Rectal smooth muscle tissue (tissue), 1 donor: ENCODE results near the gene GLIS1.

ENCODE experiments used
- H3K27ac ChIP-seq: one replicate; pipeline ENCODE4 v1.7.0; 2013; ENCODE audit warnings: low read depth, low read length, inconsistent platforms
- H3K27me3 ChIP-seq: one replicate; pipeline ENCODE4 v1.7.0; 2013; ENCODE audit warnings: low read length; ENCODE audit not compliant: control insufficient read depth, insufficient read depth
- H3K36me3 ChIP-seq: one replicate; pipeline ENCODE4 v1.7.0; 2013; ENCODE audit warnings: low read length; ENCODE audit not compliant: control insufficient read depth, insufficient read depth
- H3K4me1 ChIP-seq: one replicate; pipeline ENCODE4 v1.7.0; 2013; ENCODE audit warnings: low read length; ENCODE audit not compliant: control insufficient read depth, insufficient read depth
- H3K4me3 ChIP-seq: one replicate; pipeline ENCODE4 v1.7.0; 2013; ENCODE audit warnings: low read length
- H3K9ac ChIP-seq: one replicate; pipeline ENCODE4 v1.7.0; 2013; ENCODE audit warnings: low read length

Gene GLIS1

DNA sequence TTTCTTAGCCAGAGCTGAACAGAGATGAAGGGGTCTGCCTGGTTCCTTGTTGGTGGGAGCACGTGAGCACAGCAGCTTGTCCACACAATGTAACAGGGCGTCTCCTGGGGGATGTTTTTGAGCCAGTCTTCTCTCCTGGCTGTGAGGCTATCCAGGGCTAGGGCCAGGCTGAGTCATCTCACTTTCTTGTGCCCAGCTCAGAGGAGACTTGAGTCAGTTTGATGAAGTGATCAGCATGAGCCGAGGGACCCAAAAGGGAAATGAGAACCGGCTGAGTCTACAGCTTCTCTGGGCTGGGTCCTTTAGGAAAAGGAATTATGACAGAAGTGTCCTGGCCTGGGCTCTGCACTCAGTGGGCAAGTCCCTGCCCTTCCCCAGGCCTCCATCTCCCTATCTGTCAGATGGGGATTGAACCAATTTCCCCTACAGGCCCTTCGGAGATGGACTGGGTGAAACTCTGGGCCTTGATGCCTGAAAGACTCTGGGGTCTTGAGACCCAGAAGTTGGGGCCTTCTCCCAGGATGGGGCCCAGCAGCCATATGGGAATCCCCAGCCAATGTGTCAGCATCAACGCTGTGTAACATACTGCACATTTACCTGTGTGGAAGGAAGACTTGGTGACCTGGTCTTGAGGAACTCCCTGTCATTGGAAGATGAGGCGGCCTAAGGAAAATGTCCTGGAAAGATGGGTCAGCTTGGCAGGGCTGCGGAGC lies 243.2 kb downstream of the GLIS1 start:
- peaks cover 10% of the 10 kb centered on the region for H3K4me1 ChIP-seq
- no peak overlapping the region for H3K4me3 ChIP-seq
- no peak overlapping the region for H3K9ac ChIP-seq
- no peaks in the 10 kb centered on the region for H3K36me3 ChIP-seq
- H3K27me3 ChIP-seq, result no peaks in the 10 kb centered on the region
- no peak overlapping the region for H3K27ac ChIP-seq

DNA sequence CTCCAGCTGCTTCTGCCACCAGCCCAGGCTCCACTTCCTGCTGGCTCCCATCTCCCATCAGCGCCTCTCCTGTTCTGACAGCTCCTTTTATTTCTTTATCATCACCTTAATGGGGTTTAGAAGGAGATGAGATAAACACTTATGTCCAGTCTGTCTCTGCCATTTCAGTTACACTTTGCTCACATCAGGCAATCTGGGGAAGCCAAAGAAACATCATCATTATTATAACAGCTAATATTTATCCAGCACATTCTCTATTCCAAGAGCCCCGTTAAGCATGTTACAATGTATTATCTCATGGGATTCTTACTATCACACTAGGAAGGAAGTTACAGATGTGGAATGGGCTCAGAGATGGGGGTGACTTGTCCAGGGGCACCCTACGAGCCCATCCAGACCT lies 248.6 kb downstream of the GLIS1 start:
- Histone ChIP-seq H3K36me3 (no peaks in the 10 kb centered on the region), H3K4me1 (no peaks in the 10 kb centered on the region), H3K27ac (no peak overlapping the region), H3K9ac (no peak overlapping the region), H3K27me3 (no peaks in the 10 kb centered on the region), H3K4me3 (no peak overlapping the region)

DNA sequence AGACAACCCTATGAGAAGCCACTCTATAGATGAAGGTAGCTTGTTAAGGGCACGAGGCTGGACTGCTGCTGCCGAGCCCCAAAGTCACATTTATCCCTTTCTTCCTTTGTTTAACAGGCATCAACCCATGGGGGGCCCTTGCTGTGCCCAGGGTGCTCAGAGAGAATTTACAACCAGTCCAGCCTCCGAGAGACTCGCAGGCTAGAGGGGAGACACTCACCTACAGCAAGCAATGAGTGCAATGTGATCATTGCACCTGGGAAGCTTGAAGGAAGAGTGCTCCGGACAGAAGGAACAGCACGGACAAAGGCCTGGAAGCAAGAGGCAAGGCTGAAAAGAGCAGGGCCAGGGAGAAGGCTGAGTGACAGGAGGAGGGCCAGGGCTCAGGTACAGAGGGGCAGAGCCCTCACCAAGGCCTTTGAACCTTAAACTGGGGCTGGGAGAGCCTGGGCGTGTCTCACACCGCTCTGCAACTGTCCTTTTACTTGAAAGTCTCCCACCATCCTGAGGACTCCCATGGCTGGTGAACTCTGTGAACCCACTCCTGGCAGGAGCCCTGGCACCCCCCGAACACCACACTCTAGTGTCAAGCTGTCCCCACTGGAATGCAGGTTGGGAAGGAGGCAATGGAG lies 252.5 kb downstream of the GLIS1 start:
- no peaks in the 10 kb centered on the region for H3K36me3 ChIP-seq
- H3K4me1 ChIP-seq, result no peaks in the 10 kb centered on the region
- no peak overlapping the region for H3K4me3 ChIP-seq
- no peaks in the 10 kb centered on the region for H3K27me3 ChIP-seq
- H3K27ac ChIP-seq, result no peak overlapping the region
- no peak overlapping the region for H3K9ac ChIP-seq

DNA sequence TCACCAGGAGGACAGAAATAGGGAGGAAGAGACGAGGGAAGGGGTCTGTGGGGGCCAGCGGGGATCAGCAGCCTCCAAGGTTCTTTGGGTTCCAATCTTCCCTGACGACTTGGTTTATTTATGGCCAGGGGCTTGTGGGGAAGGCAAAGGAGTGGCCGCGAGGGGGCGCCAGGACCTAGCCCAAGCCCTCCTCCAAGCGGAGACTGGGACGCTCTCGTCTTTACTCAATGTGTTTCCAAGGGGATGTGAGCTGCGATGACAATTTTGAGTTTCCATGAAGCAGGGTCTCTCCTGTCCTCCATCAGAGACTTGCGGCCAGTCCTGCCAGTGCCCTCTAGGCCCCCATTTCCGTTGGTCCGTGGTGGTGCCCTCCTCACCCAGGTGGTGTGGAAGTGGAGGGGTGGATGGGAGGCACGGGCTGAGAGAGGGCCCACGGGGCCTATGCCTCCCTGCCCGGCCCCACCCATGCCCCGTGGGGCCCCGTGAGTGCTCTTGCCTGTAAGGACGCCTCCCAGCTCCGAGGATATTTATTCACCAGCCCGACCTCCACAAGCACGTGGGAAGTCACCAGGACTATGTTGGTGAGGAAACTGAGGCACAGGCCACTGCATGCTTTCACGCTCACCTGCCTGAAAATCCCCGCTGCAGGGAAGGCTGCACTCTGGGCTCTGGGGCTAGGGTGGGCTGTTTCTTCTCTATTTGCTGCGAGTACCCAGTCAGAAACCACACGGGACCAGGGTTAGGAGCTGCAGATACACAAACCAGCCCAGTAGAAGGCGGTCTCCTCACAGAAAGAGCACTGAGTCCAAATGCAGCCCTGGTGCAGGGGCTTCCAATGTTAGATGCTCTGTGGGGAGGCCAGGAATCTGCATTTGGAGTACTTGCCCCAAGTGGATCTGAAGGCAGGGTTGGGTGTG lies 253.2 kb downstream of the GLIS1 start:
- Histone ChIP-seq H3K4me1 (no peaks in the 10 kb centered on the region), H3K27ac (no peak overlapping the region), H3K36me3 (no peaks in the 10 kb centered on the region), H3K27me3 (no peaks in the 10 kb centered on the region), H3K9ac (no peak overlapping the region), H3K4me3 (no peak overlapping the region)

DNA sequence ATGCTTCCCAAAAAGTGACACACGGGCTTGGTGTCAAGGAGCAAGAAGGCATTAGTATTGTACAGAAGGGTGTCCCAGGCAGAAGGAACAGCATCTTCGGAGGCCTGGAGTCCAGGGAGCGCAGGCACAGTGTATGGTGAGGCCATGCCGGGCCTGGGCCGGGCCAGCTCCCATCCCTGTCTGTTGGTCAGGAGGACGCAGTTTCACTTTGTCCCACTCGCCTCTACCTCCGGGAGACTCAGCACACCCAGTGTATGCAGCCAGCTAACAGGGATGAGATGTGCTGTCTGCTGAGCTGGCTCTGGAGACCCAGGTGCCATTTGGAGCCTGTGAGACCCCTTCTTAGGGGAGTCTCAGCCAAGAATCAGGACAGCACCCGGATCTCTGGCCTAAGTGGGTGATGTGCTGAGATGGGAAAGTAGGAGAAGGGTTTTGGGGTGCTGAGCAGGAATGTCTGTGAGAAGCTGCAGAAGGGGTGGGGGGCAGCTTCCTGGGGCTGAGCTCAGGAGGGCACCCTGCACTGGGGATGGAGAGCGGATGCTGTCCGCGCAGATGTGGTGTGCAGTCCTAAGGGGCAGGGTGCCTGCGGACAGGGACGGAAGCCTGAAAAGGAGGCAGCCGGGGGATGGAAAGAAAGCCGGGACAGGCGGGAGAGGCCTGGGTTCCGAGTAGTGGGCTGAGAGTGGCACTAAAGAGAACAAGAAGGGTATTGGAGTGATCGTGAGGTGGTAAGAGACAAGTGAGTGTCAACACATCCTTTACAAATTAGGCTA lies 254.1 kb downstream of the GLIS1 start:
- Histone ChIP-seq H3K4me1 (no peaks in the 10 kb centered on the region), H3K36me3 (no peaks in the 10 kb centered on the region), H3K27ac (no peak overlapping the region), H3K9ac (no peak overlapping the region), H3K4me3 (no peak overlapping the region), H3K27me3 (no peaks in the 10 kb centered on the region)

DNA sequence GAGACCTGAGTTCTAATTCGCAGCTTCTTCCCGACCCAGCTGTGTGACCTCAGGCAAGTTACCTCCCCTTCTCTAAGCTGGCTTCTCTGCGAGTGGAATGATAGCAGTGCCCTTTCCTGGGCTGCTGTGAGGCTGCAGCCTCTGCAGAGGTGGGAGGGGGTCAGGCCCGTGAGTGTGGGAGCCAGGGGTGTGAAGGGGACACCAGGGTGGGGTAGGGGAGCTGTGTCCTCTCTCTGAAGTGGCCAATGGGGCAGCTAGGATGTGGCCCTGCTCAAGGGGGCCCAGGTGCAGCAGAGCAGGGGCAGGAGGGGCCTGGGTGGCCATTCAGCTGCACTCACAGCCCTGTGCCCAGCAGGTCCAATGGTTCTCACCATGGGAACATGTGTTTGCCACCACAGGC lies 255.3 kb downstream of the GLIS1 start:
- H3K4me1 ChIP-seq, result no peaks in the 10 kb centered on the region
- no peak overlapping the region for H3K4me3 ChIP-seq
- no peak overlapping the region for H3K9ac ChIP-seq
- H3K27ac ChIP-seq, result no peak overlapping the region
- H3K36me3 ChIP-seq, result no peaks in the 10 kb centered on the region
- H3K27me3 ChIP-seq, result no peaks in the 10 kb centered on the region

DNA sequence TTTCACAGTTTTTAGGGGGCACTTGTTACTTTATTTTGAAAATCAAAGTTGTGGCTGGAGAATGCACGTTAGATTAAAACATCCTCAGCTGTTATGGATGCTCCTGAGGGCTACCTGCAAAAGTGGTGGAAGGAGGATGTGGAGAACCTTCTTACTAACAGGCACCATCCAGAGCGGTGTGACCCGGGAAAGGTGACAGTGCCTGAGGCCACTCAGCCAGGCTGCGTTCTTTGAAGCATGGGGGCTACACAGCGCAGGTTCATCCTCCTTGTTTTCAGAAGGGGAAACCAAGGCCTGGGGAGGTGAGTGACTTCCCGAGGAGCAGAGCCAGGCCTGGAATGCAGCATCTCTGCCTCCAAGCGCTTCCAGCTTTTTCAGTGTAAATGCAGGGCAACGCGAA lies 255.8 kb downstream of the GLIS1 start:
- Histone ChIP-seq H3K27me3 (no peaks in the 10 kb centered on the region), H3K4me1 (no peaks in the 10 kb centered on the region), H3K36me3 (no peaks in the 10 kb centered on the region), H3K4me3 (no peak overlapping the region), H3K27ac (no peak overlapping the region), H3K9ac (no peak overlapping the region)

DNA sequence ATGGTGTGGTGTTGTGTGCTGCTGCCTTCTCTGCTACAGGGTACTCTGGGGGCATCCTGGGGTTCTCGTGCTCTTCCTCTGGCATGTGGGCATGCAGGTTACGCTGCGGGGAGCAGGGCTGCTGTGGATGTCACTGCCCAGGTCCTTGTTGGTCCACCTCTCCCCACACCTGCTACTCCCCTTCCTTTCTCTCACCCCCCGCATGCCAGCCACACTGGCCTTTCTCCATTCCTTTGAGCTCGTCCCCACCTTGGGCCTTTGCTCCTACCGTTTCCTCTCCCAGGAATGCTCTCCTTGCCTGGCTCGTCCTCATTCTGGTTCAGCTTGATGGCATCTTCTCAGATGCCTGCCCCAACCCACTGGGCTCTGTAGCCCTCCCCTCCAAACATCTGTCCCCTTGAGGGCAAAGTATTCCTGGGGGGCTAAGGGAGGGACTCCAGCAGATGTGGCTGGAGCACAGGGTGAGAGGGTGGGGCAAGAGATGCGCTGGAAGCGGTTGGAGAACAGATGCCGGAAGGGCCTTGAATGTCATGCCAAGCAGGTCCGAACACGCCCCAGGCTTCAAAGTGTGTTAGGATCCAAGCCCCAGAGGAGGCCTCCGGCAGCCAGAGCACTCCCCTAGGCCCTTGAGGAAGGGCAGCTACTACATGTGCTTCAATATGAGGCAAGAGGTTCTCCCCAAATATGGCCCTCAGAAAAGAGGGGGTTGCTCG lies 256.4 kb downstream of the GLIS1 start:
- Histone ChIP-seq H3K4me1 (no peaks in the 10 kb centered on the region), H3K36me3 (no peaks in the 10 kb centered on the region), H3K4me3 (no peak overlapping the region), H3K27me3 (no peaks in the 10 kb centered on the region), H3K27ac (no peak overlapping the region), H3K9ac (no peak overlapping the region)

DNA sequence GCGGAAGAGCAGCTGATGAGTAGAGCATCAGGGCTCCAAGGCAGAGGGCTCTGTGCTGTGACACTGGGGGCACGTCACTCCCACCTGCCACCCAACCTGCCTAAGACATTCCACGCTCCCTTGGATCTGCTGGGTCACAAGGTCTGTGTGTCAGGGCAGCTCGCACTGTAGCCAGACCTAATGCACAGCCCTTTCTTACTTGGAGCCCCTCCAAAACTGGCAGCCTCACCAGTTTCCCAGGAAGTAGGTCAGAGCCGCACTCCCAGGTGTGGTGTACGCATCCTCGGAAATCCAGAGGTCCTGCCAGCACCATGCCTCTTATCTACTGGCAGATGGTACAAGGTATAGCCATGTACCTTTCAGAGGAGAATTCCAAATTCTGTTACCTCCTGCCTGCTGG lies 257.5 kb downstream of the GLIS1 start:
- no peaks in the 10 kb centered on the region for H3K27me3 ChIP-seq
- H3K36me3 ChIP-seq, result no peaks in the 10 kb centered on the region
- no peak overlapping the region for H3K4me3 ChIP-seq
- no peaks in the 10 kb centered on the region for H3K4me1 ChIP-seq
- no peak overlapping the region for H3K9ac ChIP-seq
- no peak overlapping the region for H3K27ac ChIP-seq

DNA sequence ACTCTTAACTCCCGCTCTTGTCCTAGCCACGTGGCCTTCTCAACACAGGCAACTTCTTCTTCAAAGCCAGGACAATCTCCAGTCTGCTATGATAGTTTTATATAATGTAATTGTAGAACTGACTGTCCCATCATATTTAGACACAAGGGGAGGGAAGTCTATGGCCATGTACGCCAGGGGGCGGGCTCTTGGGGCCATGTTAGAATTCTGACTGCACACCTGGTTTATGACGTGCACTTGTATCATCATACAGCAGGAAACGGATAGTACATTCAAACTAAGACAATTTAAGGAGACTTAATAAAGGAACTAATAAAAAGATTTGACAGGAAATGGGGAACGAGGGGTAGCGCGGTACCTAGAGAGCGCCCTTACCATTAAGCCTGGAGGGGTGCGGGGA lies 258.3 kb downstream of the GLIS1 start:
- Histone ChIP-seq H3K27ac (no peak overlapping the region), H3K27me3 (no peaks in the 10 kb centered on the region), H3K36me3 (no peaks in the 10 kb centered on the region), H3K4me3 (no peak overlapping the region), H3K9ac (no peak overlapping the region), H3K4me1 (no peaks in the 10 kb centered on the region)

DNA sequence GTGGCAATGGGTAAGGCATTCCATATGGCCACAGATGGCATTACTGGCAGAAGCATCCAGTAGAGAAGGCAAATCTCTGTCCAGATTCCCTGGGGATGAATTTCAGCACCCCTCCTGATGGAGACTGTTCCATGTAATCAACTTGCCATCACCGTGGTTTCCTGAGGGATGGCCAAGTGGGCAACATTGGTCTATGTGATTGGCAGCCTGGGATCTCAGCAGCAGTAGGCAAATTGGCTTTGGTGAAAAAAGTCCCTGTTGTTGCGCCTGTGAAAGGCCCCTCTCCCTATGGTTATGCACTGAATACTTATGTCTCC lies 260.5 kb downstream of the GLIS1 start:
- Histone ChIP-seq H3K27ac (no peak overlapping the region), H3K4me3 (no peak overlapping the region), H3K36me3 (no peaks in the 10 kb centered on the region), H3K4me1 (no peaks in the 10 kb centered on the region), H3K27me3 (no peaks in the 10 kb centered on the region), H3K9ac (no peak overlapping the region)
